Vagina (tissue), 2 donors: ENCODE data around the gene ZSCAN20. TPM values are rescaled to one million over a fixed set of nuclear protein-coding genes. Genes with fewer than 3 reads are reported as not detected.

Experiments used
- DNase-seq, 2 donors: peaks; one replicate each; pipeline ENCODE4 v3.0.0-alpha.2; 2017; ENCODE audit errors: extremely low spot score in 2 of 2
- H3K27ac ChIP-seq: fragments of 200-600 bp; sonication (generic); one replicate; pipeline ENCODE4 v1.5.1; 2019
- H3K27me3 ChIP-seq: fragments of 200-600 bp; sonication (generic); one replicate; pipeline ENCODE4 v1.5.1; 2019
- H3K36me3 ChIP-seq, 2 donors: fragments of 200-600 bp; sonication (generic); one replicate each; pipeline ENCODE4 v1.5.1; 2017 to 2019
- H3K4me1 ChIP-seq: fragments of 200-600 bp; sonication (generic); one replicate; pipeline ENCODE4 v1.5.1; 2019
- H3K4me3 ChIP-seq, 2 donors: fragments of 200-600 bp; sonication (generic); 1 replicate in 1 of 2; 2 replicates in 1 of 2; pipeline ENCODE4 v1.5.1; 2016 to 2019
- H3K9me3 ChIP-seq: fragments of 200-600 bp; sonication (generic); one replicate; pipeline ENCODE4 v1.5.1; 2019
- CTCF ChIP-seq, 3 experiments: fragments of 450-650 bp in 2 of 3; fragments of 200-600 bp in 1 of 3; sonication (generic) in 1 of 3; IDR thresholded peaks; one replicate each; pipeline ENCODE4 v1.5.1; 2017 to 2019; ENCODE audit warnings: antibody characterized with exemption in 3 of 3, mild to moderate bottlenecking in 2 of 3, moderate library complexity in 2 of 3
- POLR2A ChIP-seq, 2 donors: fragments of 450-650 bp; IDR thresholded peaks; one replicate each; pipeline ENCODE4 v1.6.1; 2017; ENCODE audit warnings: antibody characterized with exemption in 2 of 2, mild to moderate bottlenecking in 2 of 2, moderate library complexity in 2 of 2
- POLR2AphosphoS5 ChIP-seq, 2 donors: sonication (generic); formaldehyde crosslinking; IDR thresholded peaks; one replicate each; pipeline ENCODE4 v1.9.0; 2017; ENCODE audit warnings: antibody characterized with exemption in 2 of 2, mild to moderate bottlenecking in 2 of 2, low read depth in 1 of 2; ENCODE audit not compliant: insufficient read depth in 1 of 2
- intact Hi-C: fragments of 100-400 bp; cut with DNase I; formaldehyde crosslinking; loops from one replicate; pipeline ENCODE4 v1.15.1; 2023
- total RNA-seq: library from RNA; depleted of rRNA; stranded (reverse); fragments of >200 nt; gene quantifications from one replicate; pipeline ENCODE4 v1.2.3, GENCODE V29; 2016

ZSCAN20 gene
- total RNA-seq, 1 donor from 2014 or later, result 4.4 TPM

GRCh38 chr1:33512226-33513011 is 40.0 kb downstream of the ZSCAN20 start:
- TF ChIP-seq POLR2AphosphoS5 (IDR thresholded peaks at IDR 0.05; ENCODE audit: insufficient read depth in 1 of 2, low read depth in 1 of 2) (no peak), POLR2A (IDR thresholded peaks at IDR 0.05) (no peak), CTCF (IDR thresholded peaks at IDR 0.05) (no peak)
- Histone ChIP-seq H3K4me3 (no peak overlapping the region), H3K27ac (no peak overlapping the region), H3K36me3 (no peaks in the 10 kb centered on the region), H3K9me3 (no peaks in the 10 kb centered on the region), H3K27me3 (no peaks in the 10 kb centered on the region), H3K4me1 (no peaks in the 10 kb centered on the region)
- DNase-seq, result no peak
- intact Hi-C loops, result no loop called here

GRCh38 chr1:33515112-33515511 is 42.7 kb downstream of the ZSCAN20 start:
- H3K27ac ChIP-seq, result no peak overlapping the region
- H3K36me3 ChIP-seq, result no peaks in the 10 kb centered on the region
- DNase-seq, result no peak
- no peaks in the 10 kb centered on the region for H3K4me1 ChIP-seq
- H3K4me3 ChIP-seq, result no peak overlapping the region
- intact Hi-C loops, result no loop called here
- TF ChIP-seq CTCF (IDR thresholded peaks at IDR 0.05) (no peak), POLR2AphosphoS5 (IDR thresholded peaks at IDR 0.05; ENCODE audit: insufficient read depth in 1 of 2, low read depth in 1 of 2) (no peak), POLR2A (IDR thresholded peaks at IDR 0.05) (no peak)
- no peaks in the 10 kb centered on the region for H3K9me3 ChIP-seq
- no peaks in the 10 kb centered on the region for H3K27me3 ChIP-seq

GRCh38 chr1:33515607-33516006 is 43.2 kb downstream of the ZSCAN20 start:
- Histone ChIP-seq H3K9me3 (no peaks in the 10 kb centered on the region), H3K27ac (no peak overlapping the region), H3K36me3 (no peaks in the 10 kb centered on the region), H3K4me1 (no peaks in the 10 kb centered on the region), H3K4me3 (no peak overlapping the region), H3K27me3 (no peaks in the 10 kb centered on the region)
- DNase-seq, result no peak
- intact Hi-C loops, result no loop called here
- TF ChIP-seq POLR2A (IDR thresholded peaks at IDR 0.05) (no peak), CTCF (IDR thresholded peaks at IDR 0.05) (no peak), POLR2AphosphoS5 (IDR thresholded peaks at IDR 0.05; ENCODE audit: insufficient read depth in 1 of 2, low read depth in 1 of 2) (no peak)

- no peak for TF ChIP-seq POLR2AphosphoS5 (IDR thresholded peaks at IDR 0.05; ENCODE audit: insufficient read depth in 1 of 2, low read depth in 1 of 2)
- no peak for TF ChIP-seq CTCF (IDR thresholded peaks at IDR 0.05)
- no peak for TF ChIP-seq POLR2A (IDR thresholded peaks at IDR 0.05)
- intact Hi-C loops, result no loop called here
Observed at GRCh38 chr1:33516428-33516827, 44.0 kb downstream of the ZSCAN20 start.

GRCh38 chr1:33516891-33517567 is 44.6 kb downstream of the ZSCAN20 start:
- no peaks in the 10 kb centered on the region for H3K27me3 ChIP-seq
- intact Hi-C loops, result no loop called here
- no peak overlapping the region for H3K4me3 ChIP-seq
- TF ChIP-seq POLR2AphosphoS5 (IDR thresholded peaks at IDR 0.05; ENCODE audit: insufficient read depth in 1 of 2, low read depth in 1 of 2) (no peak), CTCF (IDR thresholded peaks at IDR 0.05) (no peak), POLR2A (IDR thresholded peaks at IDR 0.05) (no peak)
- H3K4me1 ChIP-seq, result no peaks in the 10 kb centered on the region
- H3K27ac ChIP-seq, result no peak overlapping the region
- DNase-seq, result no peak
- no peaks in the 10 kb centered on the region for H3K36me3 ChIP-seq
- no peaks in the 10 kb centered on the region for H3K9me3 ChIP-seq

More at GRCh38 chr1:33516428-33516827, 44.0 kb downstream of the ZSCAN20 start:
- Histone ChIP-seq H3K27me3 (no peaks in the 10 kb centered on the region), H3K4me3 (no peak overlapping the region), H3K36me3 (no peaks in the 10 kb centered on the region), H3K9me3 (no peaks in the 10 kb centered on the region), H3K27ac (no peak overlapping the region), H3K4me1 (no peaks in the 10 kb centered on the region)
- DNase-seq, result no peak
